ENCODE results near the gene JMJD8.
A peak's percentile ranks its signal among the peaks of the same experiment; 100 is the strongest.

- TF ChIP-seq POLR2AphosphoS5 (IDR thresholded peaks at IDR 0.05) (peak; percentile 8 to 63 (median 62)), CTCF (IDR thresholded peaks at IDR 0.05 in 8 of 11, conservative IDR thresholded peaks at IDR 0.05 in 3 of 11) (no peak), POLR2A (IDR thresholded peaks at IDR 0.05) (no peak)
Measured at GRCh38 chr16:674214-674881, 9.8 kb downstream of the JMJD8 start.

Data from spleen (tissue), 7 donors.